K562 (cell line): ENCODE results near the gene TCP11. TPM values are rescaled to one million over a fixed set of nuclear protein-coding genes. Genes with fewer than 3 reads are reported as not detected.

Experiments
- ATAC-seq: fragments of 200-7000 bp; cut with Tn5 transposase; 3 replicates; pipeline ENCODE4 v1.9.1; 2020; ENCODE audit warnings: moderate library complexity
- BruUV-seq: library from RNA; stranded (reverse); fragments of 400-500 nt; replicated peaks from 2 replicates; lab custom pipeline; 2021; lab: Mats Ljungman, UMichigan
- CTCF ChIA-PET: fragments of 300-600 bp; formaldehyde crosslinking; extraction: SDS; loops from one replicate; lab custom pipeline; 2021; ENCODE audit warnings: low intra/inter-chr PET ratio; lab: Yijun Ruan, JAX
- POLR2A ChIA-PET: fragments of 300-600, 350-650 bp; sonication (Branson Sonifier 250); formaldehyde crosslinking; extraction: SDS; loops from one replicate; lab custom pipeline; 2021; ENCODE audit warnings: antibody characterized with exemption, inconsistent platforms; lab: Yijun Ruan, JAX
- DNase-seq, 4 experiments: peaks; one replicate each; pipeline versions ENCODE4 v3.0.0 to v3.0.0-alpha.2; 2011 to 2018; ENCODE audit warnings: low spot score in 3 of 4, mixed read lengths in 3 of 4; ENCODE audit errors: extremely low read depth in 1 of 4
- FAIRE-seq: peaks from 2 replicates; lab custom pipeline; 2011; peaks lifted over from hg19 to GRCh38; lab: Jason Lieb, UNC
- H2AFZ ChIP-seq: 2 replicates; pipeline ENCODE4 v1.6.0; 2011; ENCODE audit warnings: low read depth, low read length, control low read depth, inconsistent platforms
- H3K27ac ChIP-seq: fragments of 200-600 bp; 3 replicates; pipeline ENCODE4 v1.8.0; 2011; ENCODE audit warnings: low read depth, mild to moderate bottlenecking, control low read depth, inconsistent platforms, low read length, moderate library complexity, mixed read lengths; ENCODE audit errors: extremely low read depth
- H3K27me3 ChIP-seq, 2 experiments: fragments of 300-600 bp in 1 of 2; 2 replicates in 1 of 2; 3 replicates in 1 of 2; pipeline versions ENCODE4 v1.6.0 to v1.8.0; 2011; ENCODE audit warnings: inconsistent platforms in 2 of 2, low read length in 2 of 2, mild to moderate bottlenecking in 1 of 2, mixed read lengths in 1 of 2, moderate library complexity in 1 of 2; ENCODE audit not compliant: control insufficient read depth in 2 of 2, insufficient read depth in 2 of 2
- H3K36me3 ChIP-seq: fragments of 300-600 bp; 3 replicates; pipeline ENCODE4 v1.8.0; 2011; ENCODE audit warnings: mild to moderate bottlenecking, low read length, inconsistent platforms; ENCODE audit not compliant: control insufficient read depth, insufficient read depth
- H3K4me1 ChIP-seq, 2 experiments: fragments of 200-600 bp in 1 of 2; replicated peaks in 1 of 2; 2 replicates in 1 of 2; 3 replicates in 1 of 2; pipeline versions ENCODE4 v1.5.1 to v1.8.0; 2011; ENCODE audit warnings: inconsistent platforms in 2 of 2, low read length in 2 of 2, mild to moderate bottlenecking in 1 of 2, mixed read lengths in 1 of 2, moderate library complexity in 1 of 2; ENCODE audit not compliant: control insufficient read depth in 2 of 2, insufficient read depth in 2 of 2
- H3K4me2 ChIP-seq: 2 replicates; pipeline ENCODE4 v1.6.1; 2011; ENCODE audit warnings: low read length, control low read depth, inconsistent platforms, mixed read lengths; ENCODE audit not compliant: insufficient read depth
- H3K4me3 ChIP-seq: fragments of 200-600 bp; sonication (generic), shearing (Covaris generic); 2 replicates; pipeline ENCODE4 v1.5.1; 2016; ENCODE audit warnings: control low read depth, inconsistent platforms
- H3K79me2 ChIP-seq: fragments of 200-600 bp; 3 replicates; pipeline ENCODE4 v1.8.0; 2011; ENCODE audit warnings: low read length, inconsistent platforms; ENCODE audit not compliant: control insufficient read depth, insufficient read depth
- H3K9ac ChIP-seq, 2 experiments: 2 replicates each; pipeline versions ENCODE4 v1.6.0 to v1.6.1; 2011; ENCODE audit warnings: low read depth in 2 of 2, low read length in 2 of 2, control low read depth in 1 of 2, inconsistent platforms in 1 of 2, mild to moderate bottlenecking in 1 of 2, mixed read lengths in 1 of 2; ENCODE audit not compliant: insufficient read depth in 1 of 2
- H3K9me1 ChIP-seq: one replicate; pipeline ENCODE4 v1.6.0; 2011; ENCODE audit warnings: inconsistent platforms, mild to moderate bottlenecking, low read length, moderate library complexity; ENCODE audit not compliant: control insufficient read depth, insufficient read depth
- H3K9me3 ChIP-seq: replicated peaks from 2 replicates; pipeline ENCODE4 v1.5.1; 2011; ENCODE audit warnings: low read depth, low read length, inconsistent platforms; ENCODE audit not compliant: control insufficient read depth, insufficient read depth
- H4K20me1 ChIP-seq: replicated peaks from 2 replicates; pipeline ENCODE4 v1.6.1; 2011; ENCODE audit warnings: low read length, inconsistent platforms, mixed read lengths; ENCODE audit not compliant: control insufficient read depth, insufficient read depth
- CEBPB ChIP-seq: fragments of 450-650 bp; IDR thresholded peaks from 2 replicates; pipeline ENCODE4 v1.6.1; 2016; ENCODE audit warnings: missing genetic modification characterization, missing compliant biosample characterization
- CEBPG ChIP-seq, 3 experiments: fragments of 200-800 bp in 1 of 3; sonication (Bioruptor generic) in 1 of 3; sonication (generic) in 1 of 3; formaldehyde crosslinking in 1 of 3; IDR thresholded peaks in 2 of 3; conservative IDR thresholded peaks in 1 of 3; 2 replicates each; pipeline versions ENCODE4 v1.6.1 to v1.8.0; 2016 to 2022; ENCODE audit warnings: missing compliant biosample characterization in 2 of 3, missing genetic modification characterization in 2 of 3, mild to moderate bottlenecking in 1 of 3, missing genetic modification reagents in 1 of 3
- CTBP1 ChIP-seq: fragments of 450-650 bp; IDR thresholded peaks from 2 replicates; pipeline ENCODE4 v1.6.1; 2016; ENCODE audit warnings: borderline replicate concordance
- EGR1 ChIP-seq: fragments of 450-650 bp; conservative IDR thresholded peaks from 2 replicates; pipeline ENCODE4 v1.6.1; 2017; ENCODE audit warnings: mild to moderate bottlenecking
- HOXB6 ChIP-seq: fragments of 250-450 bp; sonication (Bioruptor Pico); IDR thresholded peaks from 2 replicates; pipeline ENCODE4 v1.5.1; 2022; ENCODE audit warnings: mild to moderate bottlenecking, borderline replicate concordance
- HSF4 ChIP-seq: fragments of 250-450 bp; sonication (Bioruptor Pico); IDR thresholded peaks from 2 replicates; pipeline ENCODE4 v2.1.2; 2022; ENCODE audit warnings: mild to moderate bottlenecking, moderate library complexity, borderline replicate concordance
- IRF9 ChIP-seq: fragments of 450-650 bp; IDR thresholded peaks from 2 replicates; pipeline ENCODE4 v1.6.1; 2016; ENCODE audit warnings: missing biosample characterization, missing genetic modification characterization
- KAT8 ChIP-seq: fragments of 450-650 bp; IDR thresholded peaks from 2 replicates; pipeline ENCODE4 v1.6.1; 2016; ENCODE audit warnings: low read depth, mild to moderate bottlenecking
- L3MBTL2 ChIP-seq: fragments of 450-650 bp; IDR thresholded peaks from 2 replicates; pipeline ENCODE4 v1.6.1; 2016; ENCODE audit warnings: mild to moderate bottlenecking, moderate library complexity
- PRDM10 ChIP-seq: fragments of 450-650 bp; IDR thresholded peaks from 2 replicates; pipeline ENCODE4 v1.6.1; 2018; ENCODE audit not compliant: partially characterized antibody
- SMARCB1 ChIP-seq: IDR thresholded peaks from 2 replicates; pipeline ENCODE4 v1.6.1; 2011; ENCODE audit warnings: improper control_type of control experiment, low read depth; ENCODE audit not compliant: insufficient read length
- ZNF197 ChIP-seq: fragments of 200-800 bp; sonication (Bioruptor generic); IDR thresholded peaks from 2 replicates; pipeline ENCODE4 v1.6.1; 2016; ENCODE audit warnings: low read depth, missing genetic modification characterization, missing compliant biosample characterization
- WGBS: fragments of 100-300 bp; shearing (Covaris generic); methylation state at CpG from one replicate; pipeline ENCODE4 v1.1.6; 2016; ENCODE audit warnings: low coverage, mixed read lengths; ENCODE audit not compliant: insufficient coverage; ENCODE audit errors: missing lambda C conversion rate; 5-methylcytosine and 5-hydroxymethylcytosine counted together
- in situ Hi-C: fragments of 300-500 bp; cut with MboI; formaldehyde crosslinking; loops from 4 replicates; pipeline ENCODE4 v1.15.0; 2018; ENCODE audit warnings: inconsistent platforms, mixed read lengths
- intact Hi-C: fragments of 100-400 bp; cut with micrococcal nuclease; formaldehyde crosslinking; loops from 2 replicates; pipeline ENCODE4 v1.14.2; 2022
- polyA plus RNA-seq, 8 experiments: library from polyadenylated mRNA; depleted of rRNA in 4 of 8; stranded (reverse) in 5 of 8; unstranded in 3 of 8; fragments of >200 nt; fragmentation: Nextera tagmentation in 2 of 8; fragmentation: Illumina TruSeq in 1 of 8; extraction: Ambion mirVana in 2 of 8; extraction: Trizol in 1 of 8; gene quantifications; 2 replicates each; pipeline versions ENCODE4 v1.2.1 to v1.2.3, GENCODE V29; 2011 to 2014; ENCODE audit warnings: inconsistent platforms in 1 of 8, missing spikeins in 1 of 8
- total RNA-seq, 7 experiments: library from RNA; depleted of rRNA in 6 of 7; stranded (reverse); fragments of >200 nt in 6 of 7; fragmentation: Illumina TruSeq in 2 of 7; extraction: Trizol in 2 of 7; gene quantifications; 2 replicates each; pipeline versions ENCODE4 v1.2.1 to v1.2.3, GENCODE V29; 2011 to 2021; ENCODE audit warnings: low replicate concordance in 1 of 7
- TF ChIP-seq, protein P1 (sequence below), 2 experiments: fragments of 450-650 bp in 1 of 2; sonication (generic) in 1 of 2; formaldehyde crosslinking in 1 of 2; IDR thresholded peaks in 1 of 2; conservative IDR thresholded peaks in 1 of 2; 2 replicates each; pipeline versions ENCODE4 v1.6.1 to v1.8.1; 2016 to 2023; ENCODE audit warnings: mild to moderate bottlenecking in 2 of 2, moderate library complexity in 2 of 2, inconsistent platforms in 1 of 2, missing genetic modification reagents in 1 of 2
- TF ChIP-seq, protein P2 (sequence below): sonication (generic); formaldehyde crosslinking; IDR thresholded peaks from 2 replicates; pipeline ENCODE4 v1.8.0; 2022; ENCODE audit warnings: missing genetic modification reagents, mild to moderate bottlenecking, moderate library complexity, borderline replicate concordance
- TF ChIP-seq, protein P3 (sequence below): fragments of 250-450 bp; sonication (Bioruptor Pico); IDR thresholded peaks from 2 replicates; pipeline ENCODE4 v1.8.0; 2022; ENCODE audit warnings: moderate library complexity, mild to moderate bottlenecking, inconsistent platforms

TCP11 gene
- total and polyA plus RNA-seq, 9 of the 15 experiments (the other 6 are each of a cell fraction or from before 2014, with no cell fraction given): not detected

DNA sequence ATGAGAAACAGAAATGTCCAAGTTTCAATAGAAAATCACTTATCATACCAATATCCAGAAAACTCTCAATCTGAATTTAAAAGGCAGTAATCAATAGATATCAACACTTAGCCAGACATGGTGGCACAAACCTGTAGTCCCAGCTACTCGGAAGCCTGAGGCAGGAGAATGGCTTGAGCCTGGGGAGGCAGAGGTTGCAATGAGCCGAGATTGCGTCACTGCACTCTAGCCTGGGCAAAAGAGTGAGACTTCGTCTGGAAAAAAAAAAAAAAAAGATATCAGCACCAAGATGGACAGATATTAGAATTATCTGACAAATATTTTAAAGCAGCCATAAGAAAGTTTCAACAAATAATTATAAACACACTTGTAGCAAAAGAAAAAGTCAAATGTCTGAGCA is 47.0 kb downstream of the TCP11 start:
- Histone ChIP-seq H3K4me2 (no peak overlapping the region), H2AFZ (no peak overlapping the region), H3K27me3 (peaks cover 0 to 6% of the 10 kb centered on the region in 2 experiments; a peak in 1 of 5 replicates), H3K9me3 (no peaks in the 10 kb centered on the region), H4K20me1 (no peaks in the 10 kb centered on the region), H3K36me3 (no peaks in the 10 kb centered on the region), H3K4me1 (no peaks in the 10 kb centered on the region), H3K9ac (no peak overlapping the region), H3K4me3 (no peak overlapping the region), H3K27ac (no peak overlapping the region), H3K9me1 (no peaks in the 10 kb centered on the region), H3K79me2 (no peaks in the 10 kb centered on the region)
- BruUV-seq: no TSS peak
- ChIA-PET CTCF (no interaction called here), POLR2A (interaction anchor here (1.1 kb wide), 1 partner anchor 114 kb away, joined by 3 read pairs; no protein-coding TSS in a partner anchor)
- in situ Hi-C loops: no loop called here
- 15% methylated on average over 4 of the region's 4 CpGs for WGBS
- DNase-seq: no peak
- intact Hi-C loops: no loop called here
- no peak for ATAC-seq
- FAIRE-seq: no peak
- TF ChIP-seq, protein P1, sequence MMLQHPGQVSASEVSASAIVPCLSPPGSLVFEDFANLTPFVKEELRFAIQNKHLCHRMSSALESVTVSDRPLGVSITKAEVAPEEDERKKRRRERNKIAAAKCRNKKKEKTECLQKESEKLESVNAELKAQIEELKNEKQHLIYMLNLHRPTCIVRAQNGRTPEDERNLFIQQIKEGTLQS (IDR thresholded peaks at IDR 0.05): peak; percentile 66
- TF ChIP-seq, protein P1 (CRISPR knock-in tag; conservative IDR thresholded peaks at IDR 0.05): no peak
- TF ChIP-seq SMARCB1: no peak
- TF ChIP-seq, protein P2, sequence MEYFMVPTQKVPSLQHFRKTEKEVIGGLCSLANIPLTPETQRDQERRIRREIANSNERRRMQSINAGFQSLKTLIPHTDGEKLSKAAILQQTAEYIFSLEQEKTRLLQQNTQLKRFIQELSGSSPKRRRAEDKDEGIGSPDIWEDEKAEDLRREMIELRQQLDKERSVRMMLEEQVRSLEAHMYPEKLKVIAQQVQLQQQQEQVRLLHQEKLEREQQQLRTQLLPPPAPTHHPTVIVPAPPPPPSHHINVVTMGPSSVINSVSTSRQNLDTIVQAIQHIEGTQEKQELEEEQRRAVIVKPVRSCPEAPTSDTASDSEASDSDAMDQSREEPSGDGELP (CRISPR knock-in tag): no peak
- TF ChIP-seq HOXB6: no peak
- no peak for TF ChIP-seq ZNF197 (CRISPR knock-in tag)
- no peak for TF ChIP-seq L3MBTL2
- TF ChIP-seq KAT8: no peak
- 0 out of 2 replicates have a peak, but pooled peaks have one; percentile 17 for TF ChIP-seq IRF9 (tag)
- TF ChIP-seq CEBPG (CRISPR knock-in tag; IDR thresholded peaks at IDR 0.05): no peak
- peak; percentile 62 to 75; a peak in 3 of 4 replicates for TF ChIP-seq CEBPG (tag; conservative IDR thresholded peaks at IDR 0.05 in 1 of 2, IDR thresholded peaks at IDR 0.05 in 1 of 2)
- TF ChIP-seq CTBP1: no peak
- TF ChIP-seq, protein P3, sequence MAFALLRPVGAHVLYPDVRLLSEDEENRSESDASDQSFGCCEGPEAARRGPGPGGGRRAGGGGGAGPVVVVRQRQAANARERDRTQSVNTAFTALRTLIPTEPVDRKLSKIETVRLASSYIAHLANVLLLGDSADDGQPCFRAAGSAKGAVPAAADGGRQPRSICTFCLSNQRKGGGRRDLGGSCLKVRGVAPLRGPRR (CRISPR knock-in tag): no peak
- TF ChIP-seq EGR1: no peak
- no peak for TF ChIP-seq HSF4
- TF ChIP-seq PRDM10: no peak
- peak; percentile 86 for TF ChIP-seq CEBPB
